H1 (cell line): ENCODE results near the gene ALPK3. TPM values are rescaled to one million over a fixed set of nuclear protein-coding genes. Genes with fewer than 3 reads are reported as not detected.

Experiments used
- CTCF ChIA-PET: fragments of 300-600 bp; sonication (Branson Sonifier 250); formaldehyde crosslinking; loops from one replicate; lab custom pipeline; 2021; ENCODE audit not compliant: partially characterized antibody; lab: Charles Lee
- POLR2A ChIA-PET: fragments of 300-600 bp; sonication (Branson Sonifier 250); formaldehyde crosslinking; loops from one replicate; lab custom pipeline; 2021; ENCODE audit warnings: inconsistent platforms; ENCODE audit not compliant: partially characterized antibody; lab: Charles Lee
- DNase-seq, 2 experiments: peaks; one replicate each; pipeline versions ENCODE4 v3.0.0 to v3.0.0-alpha.2; 2010 to 2022; ENCODE audit warnings: low spot score in 2 of 2, low read depth in 1 of 2, mixed read lengths in 1 of 2
- FAIRE-seq: peaks from 2 replicates; lab custom pipeline; 2011; peaks lifted over from hg19 to GRCh38; lab: Jason Lieb, UNC
- H2AFZ ChIP-seq: 2 replicates; pipeline ENCODE4 v1.8.1; 2012; ENCODE audit warnings: low read length, inconsistent platforms
- H2AK5ac ChIP-seq: 2 replicates; pipeline ENCODE4 v1.6.1; 2013; ENCODE audit warnings: low read depth, low read length
- H2BK120ac ChIP-seq: replicated peaks from 2 replicates; pipeline ENCODE3; 2013; ENCODE audit warnings: low read depth, low read length, inconsistent platforms
- H2BK12ac ChIP-seq: 2 replicates; pipeline ENCODE4 v1.6.1; 2013; ENCODE audit warnings: low read depth, low read length
- H2BK15ac ChIP-seq: 2 replicates; pipeline ENCODE4 v1.6.1; 2013; ENCODE audit warnings: low read length
- H2BK20ac ChIP-seq: 2 replicates; pipeline ENCODE4 v1.6.1; 2013; ENCODE audit warnings: low read length
- H2BK5ac ChIP-seq: 2 replicates; pipeline ENCODE4 v1.6.1; 2013; ENCODE audit warnings: low read depth, low read length
- H3K14ac ChIP-seq: 2 replicates; pipeline ENCODE4 v1.6.1; 2013; ENCODE audit warnings: inconsistent platforms; ENCODE audit not compliant: insufficient read length
- H3K18ac ChIP-seq: 2 replicates; pipeline ENCODE4 v1.6.1; 2013; ENCODE audit warnings: low read length; ENCODE audit errors: extremely low read depth
- H3K23ac ChIP-seq: 2 replicates; pipeline ENCODE4 v1.6.1; 2013; ENCODE audit warnings: inconsistent platforms; ENCODE audit not compliant: insufficient read length
- H3K23me2 ChIP-seq: 2 replicates; pipeline ENCODE4 v1.6.1; 2013; ENCODE audit warnings: low read depth, low read length
- H3K27ac ChIP-seq: 2 replicates; pipeline ENCODE4 v1.6.1; 2011; ENCODE audit warnings: low read depth, low read length, inconsistent platforms
- H3K27me3 ChIP-seq, 4 experiments: replicated peaks in 1 of 4; 1 replicate in 1 of 4; 2 replicates in 3 of 4; pipeline versions ENCODE4 v1.6.1 to v1.8.1; 2011 to 2013; ENCODE audit warnings: low read length in 3 of 4, mild to moderate bottlenecking in 3 of 4, inconsistent platforms in 2 of 4, mixed read lengths in 2 of 4, moderate library complexity in 1 of 4; ENCODE audit not compliant: control insufficient read depth in 3 of 4, insufficient read depth in 3 of 4; ENCODE audit errors: extremely low read depth in 1 of 4
- H3K36me3 ChIP-seq, 4 experiments: 2 replicates each; pipeline versions ENCODE4 v1.6.1 to v1.8.1; 2011 to 2013; ENCODE audit warnings: mild to moderate bottlenecking in 4 of 4, low read length in 3 of 4, moderate library complexity in 2 of 4, control low read depth in 1 of 4, inconsistent platforms in 1 of 4; ENCODE audit not compliant: insufficient read depth in 4 of 4, control insufficient read depth in 2 of 4
- H3K4ac ChIP-seq: replicated peaks from 2 replicates; pipeline ENCODE3; 2013; ENCODE audit warnings: low read length, low read depth, mixed read lengths, inconsistent platforms; ENCODE audit not compliant: insufficient read length
- H3K4me1 ChIP-seq, 4 experiments: replicated peaks in 1 of 4; 1 replicate in 1 of 4; 2 replicates in 3 of 4; pipeline versions ENCODE4 v1.6.1 to v1.8.1; 2011 to 2013; ENCODE audit warnings: low read length in 3 of 4, inconsistent platforms in 2 of 4, mixed read lengths in 1 of 4; ENCODE audit not compliant: insufficient read depth in 4 of 4, control insufficient read depth in 3 of 4
- H3K4me2 ChIP-seq, 2 experiments: 2 replicates each; pipeline versions ENCODE4 v1.6.1 to v1.8.1; 2011 to 2013; ENCODE audit warnings: low read depth in 2 of 2, low read length in 2 of 2, control low read depth in 1 of 2, inconsistent platforms in 1 of 2, mild to moderate bottlenecking in 1 of 2; ENCODE audit not compliant: insufficient read depth in 1 of 2
- H3K4me3 ChIP-seq, 4 experiments: fragments of 200-600, 300-600 bp in 1 of 4; sonication (generic), shearing (Covaris generic), sonication (Bioruptor Twin) in 1 of 4; 2 replicates each; pipeline versions ENCODE4 v1.5.1 to v1.8.1; 2011 to 2016; ENCODE audit warnings: low read length in 4 of 4, low read depth in 3 of 4, control low read depth in 2 of 4, inconsistent platforms in 2 of 4, mild to moderate bottlenecking in 2 of 4, mixed read lengths in 1 of 4, moderate library complexity in 1 of 4; ENCODE audit not compliant: insufficient read depth in 2 of 4; ENCODE audit errors: extremely low read depth in 1 of 4
- H3K56ac ChIP-seq: replicated peaks from 2 replicates; pipeline ENCODE3; 2013; ENCODE audit warnings: low read depth, mild to moderate bottlenecking, mixed read lengths, low read length, inconsistent platforms; ENCODE audit not compliant: insufficient read length
- H3K79me1 ChIP-seq: 2 replicates; pipeline ENCODE4 v1.6.1; 2013; ENCODE audit warnings: low read depth, low read length, control low read depth
- H3K79me2 ChIP-seq, 2 experiments: 2 replicates each; pipeline versions ENCODE4 v1.6.1 to v1.8.1; 2012 to 2013; ENCODE audit warnings: low read length in 2 of 2, mild to moderate bottlenecking in 2 of 2, inconsistent platforms in 1 of 2; ENCODE audit not compliant: insufficient read depth in 2 of 2, control insufficient read depth in 1 of 2
- H3K9ac ChIP-seq, 4 experiments: replicated peaks in 1 of 4; 1 replicate in 1 of 4; 2 replicates in 3 of 4; pipeline versions ENCODE4 v1.6.1 to v1.8.1; 2011 to 2013; ENCODE audit warnings: low read depth in 3 of 4, low read length in 3 of 4, control low read depth in 2 of 4, mild to moderate bottlenecking in 2 of 4, moderate library complexity in 2 of 4, inconsistent platforms in 1 of 4; ENCODE audit errors: extremely low read depth in 1 of 4
- H3K9me3 ChIP-seq, 2 experiments: 2 replicates each; pipeline versions ENCODE4 v1.6.1 to v1.8.1; 2012 to 2013; ENCODE audit warnings: mild to moderate bottlenecking in 2 of 2, moderate library complexity in 2 of 2, control low read depth in 1 of 2, inconsistent platforms in 1 of 2, low read depth in 1 of 2, low read length in 1 of 2, mixed read lengths in 1 of 2; ENCODE audit not compliant: insufficient read depth in 2 of 2
- H4K20me1 ChIP-seq, 2 experiments: replicated peaks in 1 of 2; 2 replicates each; pipeline versions ENCODE3 to v1.8.1; 2011 to 2013; ENCODE audit warnings: inconsistent platforms in 2 of 2, low read length in 2 of 2, mild to moderate bottlenecking in 1 of 2; ENCODE audit not compliant: insufficient read depth in 2 of 2, control insufficient read depth in 1 of 2
- H4K5ac ChIP-seq: 2 replicates; pipeline ENCODE4 v1.6.1; 2013; ENCODE audit warnings: low read length, low read depth, mixed read lengths, inconsistent platforms; ENCODE audit not compliant: insufficient read length
- H4K8ac ChIP-seq: 2 replicates; pipeline ENCODE4 v1.8.0; 2013; ENCODE audit warnings: mild to moderate bottlenecking, moderate library complexity, low read length, inconsistent platforms; ENCODE audit not compliant: insufficient read depth; ENCODE audit errors: extremely low read depth
- H4K91ac ChIP-seq: replicated peaks from 2 replicates; pipeline ENCODE3; 2013; ENCODE audit warnings: low read length, mixed read lengths, inconsistent platforms; ENCODE audit not compliant: insufficient read length
- BRCA1 ChIP-seq: IDR thresholded peaks from 2 replicates; pipeline ENCODE4 v1.6.1; 2012; ENCODE audit warnings: low read depth, low read length, improper control_type of control experiment
- SP4 ChIP-seq: IDR thresholded peaks from 2 replicates; pipeline ENCODE4 v1.6.1; 2012; ENCODE audit warnings: low read length, inconsistent platforms
- TAF1 ChIP-seq: IDR thresholded peaks from 2 replicates; pipeline ENCODE4 v1.6.1; 2011; ENCODE audit warnings: mild to moderate bottlenecking, low read depth, low read length
- polyA plus RNA-seq, 7 experiments: library from polyadenylated mRNA; depleted of rRNA in 3 of 7; stranded (reverse) in 5 of 7; unstranded in 2 of 7; fragments of >200 nt in 5 of 7; fragments of 200-250 nt in 2 of 7; gene quantifications; 1 replicate in 5 of 7; 2 replicates in 1 of 7; 4 replicates in 1 of 7; pipeline versions ENCODE4 v1.2.1 to v1.2.3, GENCODE V29; 2011 to 2013; ENCODE audit warnings: missing spikeins in 2 of 7, mixed read lengths in 2 of 7
- total RNA-seq: library from RNA; stranded (reverse); fragmentation: NEBNext Ultra II Directional; extraction: Animal tissue kit (Norgen Biotek cat#: 25700); gene quantifications from 2 replicates; pipeline ENCODE4 v1.2.1, GENCODE V29; 2021

Gene ALPK3
- total and polyA plus RNA-seq, 2 of the 8 experiments (the other 6 are each of a cell fraction or from before 2014, with no cell fraction given): 4.4 to 19.2 TPM

DNA sequence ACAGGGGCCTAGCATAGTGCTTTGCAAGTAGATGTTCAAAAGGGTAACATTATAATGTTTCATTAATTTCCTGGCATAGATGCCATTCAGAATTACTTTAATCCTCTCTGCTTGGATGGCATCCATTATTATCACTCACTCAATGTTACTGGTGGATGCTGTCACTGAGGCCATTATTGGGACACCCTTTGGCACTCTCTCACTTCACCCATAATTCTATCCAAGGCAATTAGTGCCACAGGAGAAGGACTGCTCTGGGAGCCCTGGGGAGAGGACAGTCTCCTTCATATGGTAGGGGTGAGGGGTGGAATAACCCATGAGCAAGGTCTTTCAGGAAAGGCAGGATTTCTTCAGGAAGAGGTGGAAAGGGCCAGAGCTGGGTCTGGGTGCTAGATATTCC lies 38.6 kb downstream of the ALPK3 start:
- FAIRE-seq: no peak
- POLR2A ChIA-PET: interaction anchor here (1.4 kb wide), 1 partner anchor 15 kb away, joined by 4 read pairs; no protein-coding TSS in a partner anchor

More for the DNA sequence above, 38.6 kb downstream of the ALPK3 start:
- H3K36me3 ChIP-seq: peaks cover 0 to 3% (median 0%) of the 10 kb centered on the region in 4 experiments; a peak in 2 of 8 replicates
- H2AK5ac ChIP-seq: no peak overlapping the region
- no peak overlapping the region for H3K14ac ChIP-seq
- H3K56ac ChIP-seq: no peak overlapping the region
- H3K4me2 ChIP-seq: no peak overlapping the region
- no peak overlapping the region for H2BK20ac ChIP-seq
- H2BK15ac ChIP-seq: no peak overlapping the region
- CTCF ChIA-PET: interaction anchor here (1.0 to 1.5 kb wide), 4 partner anchors 14 to 179 kb away, joined by 3 to 4 read pairs (median 3); no protein-coding TSS in a partner anchor
- H3K23ac ChIP-seq: no peak overlapping the region
- H4K5ac ChIP-seq: no peak overlapping the region
- H2BK12ac ChIP-seq: no peak overlapping the region
- no peaks in the 10 kb centered on the region for H3K27me3 ChIP-seq
- H2AFZ ChIP-seq: no peak overlapping the region
- no peak overlapping the region for H2BK5ac ChIP-seq
- no peaks in the 10 kb centered on the region for H3K79me1 ChIP-seq
- no peak for TF ChIP-seq SP4
- TF ChIP-seq TAF1: no peak
- no peak for TF ChIP-seq BRCA1
- no peaks in the 10 kb centered on the region for H3K23me2 ChIP-seq
- H4K20me1 ChIP-seq: no peaks in the 10 kb centered on the region
- H3K4me1 ChIP-seq: no peaks in the 10 kb centered on the region
- H3K18ac ChIP-seq: no peak overlapping the region
- no peak overlapping the region for H3K4ac ChIP-seq
- H4K91ac ChIP-seq: no peak overlapping the region
- no peak overlapping the region for H3K9ac ChIP-seq
- H2BK120ac ChIP-seq: no peak overlapping the region
- no peaks in the 10 kb centered on the region for H3K9me3 ChIP-seq
- H3K79me2 ChIP-seq: no peaks in the 10 kb centered on the region
- DNase-seq: no peak
- no peak overlapping the region for H4K8ac ChIP-seq
- H3K4me3 ChIP-seq: no peak overlapping the region
- no peak overlapping the region for H3K27ac ChIP-seq
